ENCODE results near the gene MCM3AP. TPM values are rescaled to one million over a fixed set of nuclear protein-coding genes. Genes with fewer than 3 reads are reported as not detected.
A peak's percentile ranks its signal among the peaks of the same experiment; 100 is the strongest.

The MCM3AP gene
- total and polyA plus RNA-seq, 9 donors: 45.4 to 71.2 (median 52.2) TPM

DNA sequence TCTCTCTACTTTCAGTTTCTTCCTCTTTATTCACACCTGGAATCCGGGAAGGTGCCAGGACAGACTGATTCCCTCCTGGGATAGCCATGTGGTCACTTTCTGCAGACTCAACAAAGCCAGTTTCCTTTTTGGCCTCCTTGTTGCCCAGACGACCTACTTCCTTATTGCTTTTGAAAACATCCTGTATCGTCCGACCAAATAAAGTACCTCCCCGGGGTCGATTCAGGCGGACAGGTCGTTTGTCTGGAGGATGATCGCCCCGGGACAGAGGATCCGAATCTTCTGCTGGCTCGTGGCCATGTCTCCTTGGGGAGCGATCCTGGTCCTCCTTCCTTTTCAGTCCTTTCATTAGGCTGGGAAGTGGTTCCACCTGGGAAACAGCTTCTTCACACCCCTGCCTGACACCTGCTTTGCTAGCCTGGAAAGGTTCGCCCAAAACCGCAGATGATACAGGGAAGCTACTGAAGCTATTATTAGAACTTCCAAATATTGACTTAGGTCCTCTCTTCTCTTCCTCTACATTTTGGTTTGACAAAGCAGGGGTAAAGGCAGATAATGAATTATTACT is 1.2 kb downstream of the MCM3AP start:
- Histone ChIP-seq H3K4me3 (ENCODE audit: low read length) (no peak overlapping the region), H3K9me3 (replicated peaks; ENCODE audit: control insufficient read depth, low read depth, low read length) (no peaks in the 10 kb centered on the region), H3K4me1 (ENCODE audit: control insufficient read depth, insufficient read depth, low read length) (peaks cover 24% of the 10 kb centered on the region), H3K27ac (ENCODE audit: low read length) (peak overlapping the region; percentile 29), H3K27me3 (ENCODE audit: control insufficient read depth, insufficient read depth, low read length) (no peaks in the 10 kb centered on the region), H3K36me3 (ENCODE audit: control insufficient read depth, insufficient read depth, low read length) (peaks cover 54% of the 10 kb centered on the region)
- DNase-seq: peak; percentile 40
- 72% methylated on average over 13 of the region's 15 CpGs for WGBS (ENCODE audit: insufficient coverage)

DNA sequence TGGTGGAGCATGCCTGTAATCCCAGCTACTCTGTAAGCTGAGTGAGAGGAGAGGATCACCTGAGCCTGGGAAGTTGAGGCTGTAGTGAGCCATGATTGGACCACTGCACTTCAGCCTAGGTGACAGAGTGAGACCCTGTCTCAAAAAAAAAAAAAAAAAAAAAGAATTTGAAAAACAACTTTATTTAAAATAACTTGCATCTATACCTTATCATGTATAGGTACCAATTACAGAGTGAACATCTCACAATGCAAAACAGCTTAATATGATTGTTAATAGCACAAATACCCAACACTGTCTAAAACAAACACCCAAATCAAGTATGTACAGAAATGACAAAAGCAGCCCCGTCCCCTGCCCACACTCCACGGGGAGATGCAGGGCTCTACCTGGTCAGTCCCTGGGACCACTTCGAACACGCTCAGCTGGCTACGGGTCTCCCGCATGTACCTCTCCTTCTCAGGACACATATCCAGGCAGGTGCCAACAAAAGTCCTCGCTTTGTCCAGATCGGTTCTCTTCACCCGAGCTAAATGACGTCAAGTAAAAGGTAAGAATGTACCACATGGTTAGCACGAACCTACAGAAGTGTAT is 10.5 kb downstream of the MCM3AP start:
- Histone ChIP-seq H3K9me3 (replicated peaks; ENCODE audit: control insufficient read depth, low read depth, low read length) (no peaks in the 10 kb centered on the region), H3K36me3 (ENCODE audit: control insufficient read depth, insufficient read depth, low read length) (peaks cover 77% of the 10 kb centered on the region), H3K4me1 (ENCODE audit: control insufficient read depth, insufficient read depth, low read length) (no peaks in the 10 kb centered on the region), H3K4me3 (ENCODE audit: low read length) (no peak overlapping the region), H3K27ac (ENCODE audit: low read length) (no peak overlapping the region), H3K27me3 (ENCODE audit: control insufficient read depth, insufficient read depth, low read length) (no peaks in the 10 kb centered on the region)
- 88% methylated on average over 6 of the region's 11 CpGs for WGBS (ENCODE audit: insufficient coverage)
- DNase-seq: no peak

DNA sequence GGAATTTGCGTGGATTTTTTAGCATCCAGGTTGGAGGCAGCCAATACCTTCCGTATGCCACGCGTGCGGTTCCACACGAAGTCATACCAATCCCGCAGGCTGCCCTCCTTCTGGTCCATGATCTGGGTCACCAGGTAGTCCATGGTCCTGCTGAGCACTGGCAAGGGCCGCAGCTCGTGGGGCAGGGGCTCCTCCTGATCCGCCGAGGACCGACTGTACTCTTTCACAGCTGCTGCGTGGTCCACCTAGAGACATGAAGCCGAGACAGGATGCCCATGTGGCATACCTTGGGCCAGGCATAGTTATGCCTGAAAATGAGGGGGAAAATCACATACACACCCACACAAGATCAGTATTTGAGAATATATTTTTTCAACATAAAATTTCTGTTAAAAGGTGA is 12.1 kb downstream of the MCM3AP start:
- Histone ChIP-seq H3K36me3 (ENCODE audit: control insufficient read depth, insufficient read depth, low read length) (peaks cover 79% of the 10 kb centered on the region), H3K4me1 (ENCODE audit: control insufficient read depth, insufficient read depth, low read length) (no peaks in the 10 kb centered on the region), H3K27me3 (ENCODE audit: control insufficient read depth, insufficient read depth, low read length) (no peaks in the 10 kb centered on the region), H3K4me3 (ENCODE audit: low read length) (no peak overlapping the region), H3K27ac (ENCODE audit: low read length) (no peak overlapping the region), H3K9me3 (replicated peaks; ENCODE audit: control insufficient read depth, low read depth, low read length) (no peaks in the 10 kb centered on the region)
- 98% methylated on average over 9 of the region's 14 CpGs for WGBS (ENCODE audit: insufficient coverage)
- no peak for DNase-seq

DNA sequence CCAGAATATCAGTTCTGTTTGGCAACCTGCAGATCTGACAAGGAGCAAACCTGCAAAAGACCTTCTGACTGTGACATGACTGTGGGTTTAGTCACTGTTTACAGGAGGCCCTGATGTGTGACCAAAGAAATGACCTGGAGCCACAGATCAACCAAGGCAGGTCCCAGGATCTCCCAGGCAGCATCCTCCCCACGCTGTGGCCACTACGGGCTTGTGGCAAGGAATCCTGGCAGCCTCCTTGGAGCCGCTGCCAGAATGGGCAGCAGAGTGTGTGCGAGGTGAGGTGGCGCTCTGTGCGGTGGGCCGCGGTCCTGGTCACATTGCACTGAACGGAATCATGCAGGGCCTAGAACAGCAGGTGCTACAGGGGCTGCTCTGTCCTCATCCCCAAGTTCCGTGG is 15.9 kb downstream of the MCM3AP start:
- Histone ChIP-seq H3K4me3 (ENCODE audit: low read length) (no peak overlapping the region), H3K27ac (ENCODE audit: low read length) (no peak overlapping the region), H3K27me3 (ENCODE audit: control insufficient read depth, insufficient read depth, low read length) (no peaks in the 10 kb centered on the region), H3K36me3 (ENCODE audit: control insufficient read depth, insufficient read depth, low read length) (peaks cover 94% of the 10 kb centered on the region), H3K9me3 (replicated peaks; ENCODE audit: control insufficient read depth, low read depth, low read length) (no peaks in the 10 kb centered on the region), H3K4me1 (ENCODE audit: control insufficient read depth, insufficient read depth, low read length) (no peaks in the 10 kb centered on the region)
- DNase-seq: no peak
- 96% methylated on average over 9 of the region's 10 CpGs for WGBS (ENCODE audit: insufficient coverage)

DNA sequence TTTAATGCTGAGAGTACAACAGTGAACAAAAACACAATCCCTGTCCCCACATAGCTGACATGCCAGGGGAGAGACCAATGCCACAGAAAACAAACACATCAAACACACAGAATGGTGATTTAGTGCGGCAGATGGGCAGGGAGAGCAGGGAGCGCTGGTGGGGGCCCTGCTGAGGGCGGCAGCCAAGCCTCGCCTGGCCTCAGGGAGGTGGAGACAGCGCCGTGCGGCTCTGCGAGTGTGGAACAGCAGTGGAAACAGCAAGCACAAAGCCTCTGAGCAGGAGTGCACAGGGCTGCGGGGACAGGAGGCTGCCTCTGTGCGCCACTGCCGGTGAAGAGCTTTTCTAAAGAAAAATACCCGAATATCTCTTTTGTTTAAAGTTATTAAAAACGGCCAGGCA is 17.0 kb downstream of the MCM3AP start:
- WGBS (ENCODE audit: insufficient coverage): 85% methylated on average over 12 of the region's 13 CpGs
- H3K27ac ChIP-seq (ENCODE audit: low read length): no peak overlapping the region
- H3K27me3 ChIP-seq (ENCODE audit: control insufficient read depth, insufficient read depth, low read length): no peaks in the 10 kb centered on the region
- no peaks in the 10 kb centered on the region for H3K9me3 ChIP-seq (replicated peaks; ENCODE audit: control insufficient read depth, low read depth, low read length)
- H3K36me3 ChIP-seq (ENCODE audit: control insufficient read depth, insufficient read depth, low read length): peaks cover 95% of the 10 kb centered on the region
- no peaks in the 10 kb centered on the region for H3K4me1 ChIP-seq (ENCODE audit: control insufficient read depth, insufficient read depth, low read length)
- no peak overlapping the region for H3K4me3 ChIP-seq (ENCODE audit: low read length)
- no peak for DNase-seq

DNA sequence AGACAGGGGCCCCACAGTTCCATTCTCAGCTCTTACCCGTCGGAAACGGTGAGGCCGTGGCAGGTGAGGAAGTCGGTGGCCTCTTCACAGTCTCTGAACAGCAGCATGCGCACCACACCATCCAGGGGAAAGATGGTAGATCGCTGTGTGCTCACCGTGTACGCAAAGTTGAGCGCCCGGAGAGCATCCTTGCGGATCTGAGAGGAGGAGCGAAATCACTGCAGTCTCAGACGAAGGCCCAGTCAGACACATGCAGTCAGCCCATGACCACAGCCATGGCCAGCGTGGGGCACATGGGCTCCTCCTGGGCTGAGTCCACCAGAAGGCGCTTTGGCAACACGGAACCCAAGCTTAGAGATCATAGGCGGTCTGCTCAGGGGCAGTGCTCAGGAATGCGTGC is 18.5 kb downstream of the MCM3AP start:
- 90% methylated on average over 18 of the region's 19 CpGs for WGBS (ENCODE audit: insufficient coverage)
- peaks cover 87% of the 10 kb centered on the region for H3K36me3 ChIP-seq (ENCODE audit: control insufficient read depth, insufficient read depth, low read length)

DNA sequence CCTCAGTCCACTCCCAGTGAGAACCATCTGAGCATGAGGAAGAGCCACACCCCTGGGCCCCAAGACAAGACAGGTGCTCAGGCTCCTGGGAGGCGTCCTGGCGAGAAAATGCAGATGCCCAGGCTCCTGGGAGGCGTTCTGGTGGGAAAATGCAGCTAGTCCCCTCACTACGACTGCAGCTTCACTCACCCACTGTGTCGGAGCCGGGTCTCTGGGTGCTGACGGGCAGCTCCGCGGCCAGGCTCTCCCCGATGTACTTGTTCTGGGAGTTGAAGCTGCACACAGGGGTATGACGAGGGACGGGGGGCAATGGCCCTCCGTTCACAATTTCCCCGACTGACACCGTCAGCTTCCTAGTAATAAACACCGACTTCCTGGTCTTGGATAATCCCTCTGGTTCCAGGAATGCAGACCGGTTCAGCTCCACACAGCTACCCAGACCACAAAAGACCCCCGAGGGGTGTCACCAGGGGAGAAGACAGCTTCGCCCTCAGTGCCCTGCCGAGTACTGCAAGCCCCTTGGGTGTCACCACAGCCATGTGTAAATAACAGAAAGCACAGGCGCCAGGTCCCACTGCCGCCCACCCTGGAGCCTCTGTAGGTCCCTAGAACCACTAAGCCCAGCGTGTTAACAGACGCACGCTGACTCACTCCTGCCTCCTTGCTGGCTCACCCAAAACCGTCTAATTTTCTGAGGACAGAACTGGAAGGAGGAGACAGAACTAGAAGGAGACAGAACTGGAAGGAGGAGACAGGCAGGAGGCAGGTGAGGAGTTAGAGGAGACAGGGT is 19.5 kb downstream of the MCM3AP start:
- H3K9me3 ChIP-seq (replicated peaks; ENCODE audit: control insufficient read depth, low read depth, low read length): no peaks in the 10 kb centered on the region
- no peaks in the 10 kb centered on the region for H3K27me3 ChIP-seq (ENCODE audit: control insufficient read depth, insufficient read depth, low read length)
- no peaks in the 10 kb centered on the region for H3K4me1 ChIP-seq (ENCODE audit: control insufficient read depth, insufficient read depth, low read length)
- no peak for DNase-seq
- peaks cover 83% of the 10 kb centered on the region for H3K36me3 ChIP-seq (ENCODE audit: control insufficient read depth, insufficient read depth, low read length)
- no peak overlapping the region for H3K4me3 ChIP-seq (ENCODE audit: low read length)
- WGBS (ENCODE audit: insufficient coverage): 84% methylated on average over 23 of the region's 26 CpGs
- H3K27ac ChIP-seq (ENCODE audit: low read length): no peak overlapping the region

More for the DNA sequence above, 18.5 kb downstream of the MCM3AP start:
- H3K27ac ChIP-seq (ENCODE audit: low read length): no peak overlapping the region
- DNase-seq: no peak
- H3K27me3 ChIP-seq (ENCODE audit: control insufficient read depth, insufficient read depth, low read length): no peaks in the 10 kb centered on the region
- no peaks in the 10 kb centered on the region for H3K4me1 ChIP-seq (ENCODE audit: control insufficient read depth, insufficient read depth, low read length)
- no peak overlapping the region for H3K4me3 ChIP-seq (ENCODE audit: low read length)
- H3K9me3 ChIP-seq (replicated peaks; ENCODE audit: control insufficient read depth, low read depth, low read length): no peaks in the 10 kb centered on the region

DNA sequence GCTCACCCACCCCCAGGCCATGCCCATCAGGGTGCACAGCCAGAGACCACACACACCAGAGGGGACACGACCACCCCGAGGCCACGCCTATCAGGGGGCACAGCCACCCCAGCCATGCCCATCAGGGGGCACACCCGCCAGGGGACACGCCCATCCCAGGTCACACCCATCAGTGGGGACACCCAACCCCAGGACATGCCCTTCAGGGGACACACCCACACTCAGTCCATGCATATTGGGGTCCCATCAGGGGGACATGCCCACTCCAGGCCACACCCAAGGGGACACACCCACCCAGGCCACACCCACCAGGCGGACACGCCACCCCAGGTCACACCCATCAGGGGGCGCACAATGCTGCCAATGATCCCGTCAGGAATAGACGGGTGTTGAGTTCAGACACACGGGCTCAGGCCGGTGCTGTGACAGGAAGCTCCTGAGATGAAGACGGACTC is 20.7 kb downstream of the MCM3AP start:
- 88% methylated on average over 12 of the region's 13 CpGs for WGBS (ENCODE audit: insufficient coverage)
- no peaks in the 10 kb centered on the region for H3K27me3 ChIP-seq (ENCODE audit: control insufficient read depth, insufficient read depth, low read length)

DNA sequence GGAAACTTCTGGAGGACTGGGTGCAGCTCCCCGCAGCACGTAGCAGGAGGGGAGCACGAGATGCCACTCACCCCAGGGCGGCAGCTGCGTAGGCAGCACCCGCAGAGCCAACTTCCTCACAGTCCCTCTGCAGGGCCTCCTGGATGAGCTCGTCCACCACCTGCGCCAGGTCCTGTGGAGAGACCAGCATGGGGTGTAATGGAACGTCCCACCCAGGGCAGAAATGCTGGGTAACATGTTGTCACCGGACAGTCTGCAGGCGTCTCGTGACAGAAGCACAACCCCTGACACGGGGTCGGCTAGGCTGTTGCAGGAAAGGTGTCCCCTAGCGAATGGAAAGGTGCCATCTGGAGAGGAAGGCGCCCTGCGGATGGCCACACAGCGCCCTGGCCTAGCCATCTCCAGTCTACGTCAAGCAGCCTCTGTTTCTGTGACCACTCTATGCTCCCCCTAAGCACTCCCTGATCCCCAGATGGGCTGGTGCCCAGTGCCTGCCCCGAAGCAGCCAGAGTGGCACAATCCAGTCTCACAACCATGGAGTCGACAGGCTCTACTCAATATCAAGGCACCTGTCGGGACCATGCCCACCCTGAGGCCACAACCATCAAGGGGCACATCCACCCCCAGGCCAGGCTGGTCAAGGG is 21.2 kb downstream of the MCM3AP start:
- DNase-seq: no peak
- Histone ChIP-seq H3K36me3 (ENCODE audit: control insufficient read depth, insufficient read depth, low read length) (peaks cover 79% of the 10 kb centered on the region), H3K9me3 (replicated peaks; ENCODE audit: control insufficient read depth, low read depth, low read length) (no peaks in the 10 kb centered on the region), H3K4me3 (ENCODE audit: low read length) (no peak overlapping the region), H3K27me3 (ENCODE audit: control insufficient read depth, insufficient read depth, low read length) (no peaks in the 10 kb centered on the region), H3K27ac (ENCODE audit: low read length) (no peak overlapping the region), H3K4me1 (ENCODE audit: control insufficient read depth, insufficient read depth, low read length) (no peaks in the 10 kb centered on the region)
- 88% methylated on average over 22 of the region's 22 CpGs for WGBS (ENCODE audit: insufficient coverage)

More for the DNA sequence above, 20.7 kb downstream of the MCM3AP start:
- DNase-seq: no peak
- no peak overlapping the region for H3K4me3 ChIP-seq (ENCODE audit: low read length)
- H3K9me3 ChIP-seq (replicated peaks; ENCODE audit: control insufficient read depth, low read depth, low read length): no peaks in the 10 kb centered on the region
- peaks cover 84% of the 10 kb centered on the region for H3K36me3 ChIP-seq (ENCODE audit: control insufficient read depth, insufficient read depth, low read length)
- H3K27ac ChIP-seq (ENCODE audit: low read length): no peak overlapping the region
- no peaks in the 10 kb centered on the region for H3K4me1 ChIP-seq (ENCODE audit: control insufficient read depth, insufficient read depth, low read length)

DNA sequence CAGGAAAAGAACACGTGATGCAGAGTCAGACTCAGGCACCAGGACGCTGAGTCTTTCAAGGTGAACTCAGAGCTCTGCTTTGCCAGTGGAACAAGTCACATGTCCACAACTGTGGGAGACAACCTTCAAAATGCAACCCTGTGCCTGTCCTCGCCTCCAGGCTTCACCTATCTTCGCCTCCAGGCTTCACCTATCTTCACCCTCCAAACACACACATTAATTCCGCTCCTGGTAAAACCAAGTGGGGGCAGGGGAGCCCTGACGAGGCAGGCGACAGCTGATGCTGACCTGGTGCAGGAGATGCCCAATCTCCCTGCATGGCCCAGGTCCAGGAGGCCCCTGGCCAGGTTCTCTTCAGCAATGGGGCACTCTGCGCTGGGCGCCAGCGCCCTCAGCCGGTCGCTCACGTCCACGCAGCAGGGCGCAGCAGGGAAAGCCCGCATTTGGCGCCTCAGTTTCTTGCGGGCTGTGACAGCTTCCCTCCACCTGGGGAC is 28.9 kb downstream of the MCM3AP start:
- Histone ChIP-seq H3K9me3 (replicated peaks; ENCODE audit: control insufficient read depth, low read depth, low read length) (no peaks in the 10 kb centered on the region), H3K4me3 (ENCODE audit: low read length) (no peak overlapping the region), H3K27me3 (ENCODE audit: control insufficient read depth, insufficient read depth, low read length) (no peaks in the 10 kb centered on the region), H3K4me1 (ENCODE audit: control insufficient read depth, insufficient read depth, low read length) (no peaks in the 10 kb centered on the region), H3K27ac (ENCODE audit: low read length) (no peak overlapping the region), H3K36me3 (ENCODE audit: control insufficient read depth, insufficient read depth, low read length) (peaks cover 87% of the 10 kb centered on the region)
- no peak for DNase-seq
- 96% methylated on average over 18 of the region's 18 CpGs for WGBS (ENCODE audit: insufficient coverage)
